Spleen (tissue), 7 donors: ENCODE data around the gene NAA80.

ENCODE experiments used
- CTCF ChIP-seq, 11 experiments: fragments of 200-600 bp in 7 of 11; fragments of 450-650 bp in 4 of 11; sonication (generic) in 4 of 11; IDR thresholded peaks in 8 of 11; conservative IDR thresholded peaks in 3 of 11; 1 replicate in 7 of 11; 2 replicates in 4 of 11; pipeline versions ENCODE4 v1.4.0 to v1.8.0; 2016 to 2021; ENCODE audit warnings: antibody characterized with exemption in 11 of 11, inconsistent platforms in 4 of 11, mild to moderate bottlenecking in 1 of 11
- POLR2A ChIP-seq, 3 donors: fragments of 450-650 bp; IDR thresholded peaks; one replicate each; pipeline ENCODE4 v1.5.1; 2017; ENCODE audit warnings: antibody characterized with exemption in 3 of 3, mild to moderate bottlenecking in 1 of 3
- POLR2AphosphoS5 ChIP-seq, 3 donors: sonication (generic); formaldehyde crosslinking; IDR thresholded peaks; one replicate each; pipeline ENCODE4 v1.5.1; 2017; ENCODE audit warnings: antibody characterized with exemption in 3 of 3
- donor health status: DM: no; HTN: no; CAD: no; lungs with moderate emphysema.
- donor health status: DM: no; HTN: no; CAD: no.
- donor health status: DM: no; HTN: no; CAD: no.

- TF ChIP-seq POLR2A (IDR thresholded peaks at IDR 0.05) = no peak
- no peak for TF ChIP-seq CTCF (IDR thresholded peaks at IDR 0.05 in 8 of 11, conservative IDR thresholded peaks at IDR 0.05 in 3 of 11)
- TF ChIP-seq POLR2AphosphoS5 (IDR thresholded peaks at IDR 0.05) = no peak
Measured at GRCh38 chr3:50251220-50251619, 48.0 kb downstream of the NAA80 start.
